LNCaP clone FGC (cell line): ENCODE results near the gene OSBPL8.

Experiments
- DNase-seq: peaks from one replicate; pipeline ENCODE4 v3.0.0-alpha.2; 2011; ENCODE audit warnings: low read depth
- H3K4me3 ChIP-seq: 2 replicates; pipeline ENCODE4 v1.5.1; 2011; ENCODE audit warnings: mild to moderate bottlenecking, low read depth, low read length, control low read depth
- TF ChIP-seq, protein P1 (sequence below): IDR thresholded peaks from 2 replicates; pipeline ENCODE4 v1.5.1; 2012; ENCODE audit warnings: mild to moderate bottlenecking; ENCODE audit not compliant: control insufficient read depth, insufficient read depth; ENCODE audit errors: extremely low read depth

OSBPL8 gene

DNA sequence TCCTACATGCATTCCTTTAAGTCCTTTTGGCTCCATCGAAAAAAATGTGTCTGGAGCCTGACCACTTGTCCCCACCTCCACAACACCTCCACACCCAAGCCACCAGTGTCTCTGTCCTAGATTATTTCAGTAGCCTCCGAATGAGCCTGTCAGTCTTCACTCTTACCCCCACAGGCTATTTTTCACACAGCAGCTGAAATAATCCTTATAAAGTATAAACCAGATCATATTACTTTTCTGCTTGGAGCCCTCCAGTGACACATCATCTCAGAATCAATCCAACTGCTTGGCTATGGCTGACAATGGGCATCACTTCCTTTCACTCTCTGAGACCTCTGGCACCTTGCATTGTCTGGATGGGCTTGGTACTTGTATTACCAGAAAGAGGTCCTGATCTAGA lies 256.2 kb downstream of the OSBPL8 start:
- TF ChIP-seq, protein P1, sequence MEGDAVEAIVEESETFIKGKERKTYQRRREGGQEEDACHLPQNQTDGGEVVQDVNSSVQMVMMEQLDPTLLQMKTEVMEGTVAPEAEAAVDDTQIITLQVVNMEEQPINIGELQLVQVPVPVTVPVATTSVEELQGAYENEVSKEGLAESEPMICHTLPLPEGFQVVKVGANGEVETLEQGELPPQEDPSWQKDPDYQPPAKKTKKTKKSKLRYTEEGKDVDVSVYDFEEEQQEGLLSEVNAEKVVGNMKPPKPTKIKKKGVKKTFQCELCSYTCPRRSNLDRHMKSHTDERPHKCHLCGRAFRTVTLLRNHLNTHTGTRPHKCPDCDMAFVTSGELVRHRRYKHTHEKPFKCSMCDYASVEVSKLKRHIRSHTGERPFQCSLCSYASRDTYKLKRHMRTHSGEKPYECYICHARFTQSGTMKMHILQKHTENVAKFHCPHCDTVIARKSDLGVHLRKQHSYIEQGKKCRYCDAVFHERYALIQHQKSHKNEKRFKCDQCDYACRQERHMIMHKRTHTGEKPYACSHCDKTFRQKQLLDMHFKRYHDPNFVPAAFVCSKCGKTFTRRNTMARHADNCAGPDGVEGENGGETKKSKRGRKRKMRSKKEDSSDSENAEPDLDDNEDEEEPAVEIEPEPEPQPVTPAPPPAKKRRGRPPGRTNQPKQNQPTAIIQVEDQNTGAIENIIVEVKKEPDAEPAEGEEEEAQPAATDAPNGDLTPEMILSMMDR, result no peak
- DNase-seq, result no peak
- no peak overlapping the region for H3K4me3 ChIP-seq
